CD4-positive, alpha-beta T cell (primary cell): Measurements from ENCODE around the gene MMAB. TPM values are rescaled to one million over a fixed set of nuclear protein-coding genes. Genes with fewer than 3 reads are reported as not detected.

Source experiments
- ATAC-seq: fragments of 200-7000 bp; cut with Tn5 transposase; one replicate; pipeline ENCODE4 v1.10.0; 2022; ENCODE audit warnings: mild to moderate bottlenecking; ENCODE audit not compliant: poor library complexity
- CTCF ChIA-PET: fragments of 350-600 bp; sonication (Branson Sonifier 250); formaldehyde crosslinking; loops from one replicate; lab custom pipeline; 2021; ENCODE audit warnings: antibody characterized with exemption, inconsistent platforms; lab: Charles Lee
- POLR2A ChIA-PET: fragments of 350-600 bp; sonication (Branson Sonifier 250); formaldehyde crosslinking; loops from one replicate; lab custom pipeline; 2021; ENCODE audit warnings: antibody characterized with exemption, inconsistent platforms; lab: Charles Lee
- DNase-seq, 14 experiments: peaks; one replicate each; pipeline ENCODE4 v3.0.0-alpha.2; 2013 to 2020; ENCODE audit warnings: mixed read lengths in 2 of 14
- H3K27ac ChIP-seq, 2 donors: one replicate each; pipeline versions ENCODE4 v1.5.1 to v1.7.0; 2013; ENCODE audit warnings: low read length in 2 of 2, low read depth in 1 of 2, mild to moderate bottlenecking in 1 of 2
- H3K27me3 ChIP-seq, 2 experiments: 1 replicate in 1 of 2; 2 replicates in 1 of 2; pipeline versions ENCODE4 v1.6.1 to v1.7.0; 2013; ENCODE audit warnings: low read length in 2 of 2, control low read depth in 1 of 2, mild to moderate bottlenecking in 1 of 2, moderate library complexity in 1 of 2; ENCODE audit not compliant: insufficient read depth in 2 of 2, control insufficient read depth in 1 of 2
- H3K36me3 ChIP-seq: one replicate; pipeline ENCODE4 v1.6.1; 2013; ENCODE audit warnings: low read length, control low read depth; ENCODE audit not compliant: insufficient read depth
- H3K4me1 ChIP-seq: one replicate; pipeline ENCODE4 v1.6.1; 2013; ENCODE audit warnings: low read length, control low read depth; ENCODE audit not compliant: insufficient read depth
- H3K4me3 ChIP-seq: one replicate; pipeline ENCODE4 v1.5.1; 2013; ENCODE audit warnings: mild to moderate bottlenecking, low read length, moderate library complexity
- H3K9me3 ChIP-seq, 2 experiments: 1 replicate in 1 of 2; 2 replicates in 1 of 2; pipeline versions ENCODE4 v1.6.1 to v1.7.0; 2013; ENCODE audit warnings: low read length in 2 of 2, mild to moderate bottlenecking in 2 of 2, control low read depth in 1 of 2, moderate library complexity in 1 of 2; ENCODE audit not compliant: control insufficient read depth in 1 of 2, insufficient read depth in 1 of 2
- H3K27ac Mint-ChIP-seq: one replicate; pipeline ENCODE4 v1.8.0; 2020; ENCODE audit warnings: mixed read lengths
- H3K27me3 Mint-ChIP-seq: one replicate; pipeline ENCODE4 v1.8.0; 2021; ENCODE audit warnings: mixed read lengths
- H3K36me3 Mint-ChIP-seq: one replicate; pipeline ENCODE4 v1.8.0; 2021; ENCODE audit warnings: low read depth, mixed read lengths
- H3K4me1 Mint-ChIP-seq: one replicate; pipeline ENCODE4 v1.8.0; 2021; ENCODE audit warnings: low read depth, mixed read lengths
- H3K4me3 Mint-ChIP-seq: one replicate; pipeline ENCODE4 v1.8.0; 2020; ENCODE audit warnings: mild to moderate bottlenecking, mixed read lengths
- H3K9me3 Mint-ChIP-seq: one replicate; pipeline ENCODE4 v1.8.0; 2020; ENCODE audit warnings: mixed read lengths
- intact Hi-C, 2 experiments: fragments of 100-400 bp; cut with DNase I in 1 of 2; cut with micrococcal nuclease in 1 of 2; formaldehyde crosslinking; loops; one replicate each; pipeline versions ENCODE4 v1.15.1 to v1.9.0; 2023 to 2025; cut with DNase I, micrococcal nuclease
- total RNA-seq, 174 experiments: library from RNA in 2 of 174; stranded (reverse) in 2 of 174; gene quantifications; one replicate each; pipeline ENCODE4 v1.2.3 and lab custom pipeline; 2021 to 2026
- TF ChIP-seq, protein P1 (sequence below): fragments of 200-600 bp; IDR thresholded peaks from one replicate; pipeline ENCODE4 v1.8.0; 2022; ENCODE audit warnings: antibody characterized with exemption, mild to moderate bottlenecking

The MMAB gene
- total RNA-seq, 2 experiments from 2014 or later: 8.6 to 9.2 TPM

DNA sequence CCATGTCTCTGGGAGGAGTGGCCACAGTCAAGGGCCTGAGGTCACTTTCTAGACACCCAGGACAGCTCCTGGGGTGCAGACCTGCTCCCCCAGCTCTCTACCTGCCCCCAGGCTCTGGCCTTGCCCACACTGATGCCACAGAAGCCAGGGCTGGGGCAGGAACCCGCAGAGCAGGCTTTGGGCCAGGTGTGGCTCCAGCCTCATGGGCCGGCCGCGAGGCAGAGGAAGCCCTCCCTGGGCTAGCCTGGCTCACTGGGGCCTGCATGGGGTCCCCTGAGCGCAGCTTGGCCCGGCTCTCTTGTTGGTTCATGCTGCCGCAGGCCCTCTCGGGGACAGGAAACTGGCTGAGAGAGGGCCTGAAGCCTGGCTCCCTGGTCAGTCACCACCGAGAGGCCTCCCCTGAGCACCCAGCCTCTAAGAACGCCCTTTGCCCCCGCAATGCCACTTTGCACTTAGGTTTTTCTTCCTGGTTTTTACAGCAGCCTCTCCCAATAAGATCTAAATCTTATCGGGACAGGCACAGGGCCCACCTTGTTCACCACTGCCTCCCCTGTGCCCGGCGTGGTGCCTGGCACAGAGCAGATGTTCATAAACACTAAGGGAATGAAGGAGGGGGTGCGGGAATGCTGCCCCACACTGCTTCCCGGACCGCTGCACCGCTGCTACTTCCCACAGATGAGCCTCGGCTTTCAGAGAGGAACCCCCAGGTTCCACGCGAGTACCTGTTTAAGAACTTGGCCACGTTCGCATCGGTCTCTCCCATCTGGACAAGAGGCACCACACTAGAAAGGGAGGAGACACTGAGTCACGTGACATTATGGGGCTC lies 14.7 kb downstream of the MMAB start:
- no peak overlapping the region for H3K4me3 Mint-ChIP-seq
- intact Hi-C loops: no loop called here
- Histone ChIP-seq H3K27ac (no peak overlapping the region), H3K27me3 (no peaks in the 10 kb centered on the region), H3K4me1 (no peaks in the 10 kb centered on the region), H3K9me3 (peaks cover 0 to 22% of the 10 kb centered on the region in 2 experiments), H3K36me3 (no peaks in the 10 kb centered on the region), H3K4me3 (no peak overlapping the region)
- TF ChIP-seq, protein P1, sequence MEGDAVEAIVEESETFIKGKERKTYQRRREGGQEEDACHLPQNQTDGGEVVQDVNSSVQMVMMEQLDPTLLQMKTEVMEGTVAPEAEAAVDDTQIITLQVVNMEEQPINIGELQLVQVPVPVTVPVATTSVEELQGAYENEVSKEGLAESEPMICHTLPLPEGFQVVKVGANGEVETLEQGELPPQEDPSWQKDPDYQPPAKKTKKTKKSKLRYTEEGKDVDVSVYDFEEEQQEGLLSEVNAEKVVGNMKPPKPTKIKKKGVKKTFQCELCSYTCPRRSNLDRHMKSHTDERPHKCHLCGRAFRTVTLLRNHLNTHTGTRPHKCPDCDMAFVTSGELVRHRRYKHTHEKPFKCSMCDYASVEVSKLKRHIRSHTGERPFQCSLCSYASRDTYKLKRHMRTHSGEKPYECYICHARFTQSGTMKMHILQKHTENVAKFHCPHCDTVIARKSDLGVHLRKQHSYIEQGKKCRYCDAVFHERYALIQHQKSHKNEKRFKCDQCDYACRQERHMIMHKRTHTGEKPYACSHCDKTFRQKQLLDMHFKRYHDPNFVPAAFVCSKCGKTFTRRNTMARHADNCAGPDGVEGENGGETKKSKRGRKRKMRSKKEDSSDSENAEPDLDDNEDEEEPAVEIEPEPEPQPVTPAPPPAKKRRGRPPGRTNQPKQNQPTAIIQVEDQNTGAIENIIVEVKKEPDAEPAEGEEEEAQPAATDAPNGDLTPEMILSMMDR: no peak
- H3K4me1 Mint-ChIP-seq: no peaks in the 10 kb centered on the region
- H3K36me3 Mint-ChIP-seq: peaks cover 12% of the 10 kb centered on the region
- POLR2A ChIA-PET: no interaction called here
- no peaks in the 10 kb centered on the region for H3K27me3 Mint-ChIP-seq
- H3K27ac Mint-ChIP-seq: no peak overlapping the region
- CTCF ChIA-PET: no interaction called here
- ATAC-seq (no peak), DNase-seq (no peak)
- H3K9me3 Mint-ChIP-seq: no peaks in the 10 kb centered on the region

DNA sequence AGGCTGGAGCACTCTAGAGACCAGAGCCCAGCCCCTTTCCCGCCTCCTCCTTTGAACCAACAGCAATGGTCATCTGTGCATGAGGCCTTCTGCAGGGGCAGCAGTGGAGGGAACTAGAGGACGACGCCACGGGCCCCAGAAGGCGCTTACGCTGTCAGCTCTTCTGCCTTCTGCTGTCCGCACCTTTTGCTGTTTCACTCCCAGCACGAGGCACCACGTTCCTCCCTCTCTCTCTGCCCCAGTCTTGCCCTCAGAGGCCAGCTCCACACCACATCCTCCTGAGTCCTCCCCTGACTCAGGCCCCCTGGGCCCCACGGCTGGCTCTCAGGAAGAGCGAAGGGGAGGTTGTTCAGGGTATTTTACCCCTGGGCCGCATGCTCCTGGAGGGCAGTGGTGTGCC lies 15.5 kb downstream of the MMAB start:
- Mint-ChIP-seq H3K27me3 (no peaks in the 10 kb centered on the region), H3K4me3 (no peak overlapping the region), H3K27ac (no peak overlapping the region), H3K4me1 (no peaks in the 10 kb centered on the region), H3K36me3 (peaks cover 12% of the 10 kb centered on the region), H3K9me3 (no peaks in the 10 kb centered on the region)
- CTCF ChIA-PET: no interaction called here
- POLR2A ChIA-PET: no interaction called here
- Histone ChIP-seq H3K36me3 (no peaks in the 10 kb centered on the region), H3K27ac (no peak overlapping the region), H3K4me1 (no peaks in the 10 kb centered on the region), H3K9me3 (peaks cover 0 to 14% of the 10 kb centered on the region in 2 experiments), H3K4me3 (no peak overlapping the region), H3K27me3 (no peaks in the 10 kb centered on the region)
- TF ChIP-seq, protein P1: no peak
- DNase-seq: no peak
- intact Hi-C loops: no loop called here
- no peak for ATAC-seq

DNA sequence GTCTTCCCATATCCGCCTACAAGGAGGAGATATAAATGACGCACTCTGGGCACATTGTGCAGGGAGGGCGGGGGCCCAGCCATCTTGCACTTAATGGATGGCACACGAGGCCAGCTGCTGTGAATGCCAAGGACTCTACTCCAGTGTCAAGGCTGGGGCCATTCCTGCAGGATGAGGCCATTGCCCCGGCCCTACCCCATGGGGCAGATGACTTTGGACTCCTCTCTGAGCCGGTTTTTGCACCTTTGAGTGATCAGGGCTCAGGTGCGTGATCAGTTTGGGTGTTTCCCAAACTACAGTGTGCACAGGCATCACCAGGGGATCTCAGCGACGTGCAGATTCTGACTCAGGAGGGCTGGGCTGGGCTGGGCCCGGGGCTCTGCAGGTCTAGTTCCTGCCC lies 16.1 kb downstream of the MMAB start:
- POLR2A ChIA-PET: no interaction called here
- H3K36me3 Mint-ChIP-seq: peaks cover 6% of the 10 kb centered on the region
- intact Hi-C loops: no loop called here
- Histone ChIP-seq H3K4me3 (no peak overlapping the region), H3K9me3 (peaks cover 0 to 8% of the 10 kb centered on the region in 2 experiments), H3K36me3 (no peaks in the 10 kb centered on the region), H3K27me3 (no peaks in the 10 kb centered on the region), H3K4me1 (no peaks in the 10 kb centered on the region), H3K27ac (no peak overlapping the region)
- no peak for ATAC-seq
- H3K27ac Mint-ChIP-seq: no peak overlapping the region
- DNase-seq: no peak
- CTCF ChIA-PET: no interaction called here
- no peaks in the 10 kb centered on the region for H3K9me3 Mint-ChIP-seq
- no peaks in the 10 kb centered on the region for H3K27me3 Mint-ChIP-seq
- no peak overlapping the region for H3K4me3 Mint-ChIP-seq
- H3K4me1 Mint-ChIP-seq: no peaks in the 10 kb centered on the region
- TF ChIP-seq, protein P1: no peak
